ENCODE results near the gene AACS. TPM values are rescaled to one million over a fixed set of nuclear protein-coding genes. Genes with fewer than 3 reads are reported as not detected.

The AACS gene
- total RNA-seq, 2 donors from 2014 or later: 15.0 to 22.4 TPM

GRCh38 chr12:125099409-125099782 is 34.2 kb downstream of the AACS start:
- peaks cover 0 to 2% of the 10 kb centered on the region in 2 donors for H3K36me3 ChIP-seq (replicated peaks in 1 of 2; ENCODE audit: insufficient read depth in 1 of 2, low read depth in 2 of 2)
- no peaks in the 10 kb centered on the region for H3K9me3 ChIP-seq
- H3K27me3 ChIP-seq: no peaks in the 10 kb centered on the region
- WGBS, 2 donors: 69 to 74% methylated on average over 7 of the region's 7 CpGs
- peaks cover 23% of the 10 kb centered on the region for H3K4me1 ChIP-seq
- no peak overlapping the region for H3K4me3 ChIP-seq
- no peak for TF ChIP-seq CTCF (IDR thresholded peaks at IDR 0.05)
- no peak for TF ChIP-seq POLR2A (IDR thresholded peaks at IDR 0.05)
- intact Hi-C loops (cut with DNase I): no loop called here
- ATAC-seq: no peak
- DNase-seq: peak in 2 of 4 donors; percentile 34 to 41
- H3K27ac ChIP-seq: no peak overlapping the region

- intact Hi-C loops (cut with DNase I): no loop called here
- Histone ChIP-seq H3K4me3 (no peak overlapping the region), H3K27ac (peak overlapping the region in 2 of 4 donors; percentile 10 to 50), H3K9me3 (no peaks in the 10 kb centered on the region), H3K27me3 (no peaks in the 10 kb centered on the region), H3K36me3 (replicated peaks in 1 of 2; ENCODE audit: insufficient read depth in 1 of 2, low read depth in 2 of 2) (peaks cover 0 to 2% of the 10 kb centered on the region in 2 donors), H3K4me1 (peaks cover 23% of the 10 kb centered on the region)
- 47 to 65% methylated on average over 8 to 9 of the region's 9 CpGs for WGBS, 2 donors
- DNase-seq (peak in 2 of 4 donors; percentile 23 to 40), ATAC-seq (peak; percentile 81)
- TF ChIP-seq POLR2A (IDR thresholded peaks at IDR 0.05) (peak in 1 of 3 donors; percentile 8), CTCF (IDR thresholded peaks at IDR 0.05) (no peak)
These were observed 35.6 kb downstream of the AACS start for GRCh38 chr12:125100551-125101434.

GRCh38 chr12:125104982-125105381 is 39.7 kb downstream of the AACS start:
- Histone ChIP-seq H3K27me3 (no peaks in the 10 kb centered on the region), H3K4me3 (no peak overlapping the region), H3K36me3 (replicated peaks in 1 of 2; ENCODE audit: insufficient read depth in 1 of 2, low read depth in 2 of 2) (peaks cover 0 to 9% of the 10 kb centered on the region in 2 donors), H3K27ac (no peak overlapping the region), H3K9me3 (no peaks in the 10 kb centered on the region), H3K4me1 (peaks cover 12% of the 10 kb centered on the region)
- WGBS, 2 donors: 81 to 84% methylated on average over 4 to 10 of the region's 10 CpGs
- no peak for DNase-seq
- ATAC-seq: no peak
- intact Hi-C loops (cut with DNase I): no loop called here
- TF ChIP-seq POLR2A (IDR thresholded peaks at IDR 0.05) (no peak), CTCF (IDR thresholded peaks at IDR 0.05) (no peak)

GRCh38 chr12:125105600-125105999 is 40.4 kb downstream of the AACS start:
- intact Hi-C loops (cut with DNase I): no loop called here
- H3K27me3 ChIP-seq: no peaks in the 10 kb centered on the region
- no peak overlapping the region for H3K27ac ChIP-seq
- TF ChIP-seq POLR2A (IDR thresholded peaks at IDR 0.05) (no peak), CTCF (IDR thresholded peaks at IDR 0.05) (no peak)
- ATAC-seq: no peak
- WGBS, 2 donors: 84 to 85% methylated on average over 6 of the region's 6 CpGs
- no peaks in the 10 kb centered on the region for H3K9me3 ChIP-seq
- H3K4me1 ChIP-seq: peaks cover 7% of the 10 kb centered on the region
- H3K36me3 ChIP-seq (replicated peaks in 1 of 2; ENCODE audit: insufficient read depth in 1 of 2, low read depth in 2 of 2): peaks cover 0 to 9% of the 10 kb centered on the region in 2 donors
- H3K4me3 ChIP-seq: no peak overlapping the region
- DNase-seq: no peak

All from body of pancreas (tissue), 4 donors.